ENCODE measurements around the gene METTL4.
"Not testable (repeated sequence)": the region's sequence is repeated elsewhere in the genome, so short reads cannot be mapped to it uniquely, and the experiment has no call there.

Gene METTL4

GRCh38 chr18:2559249-2559648 is 12.1 kb downstream of the METTL4 start:
- DNase-seq = no peak

DNA sequence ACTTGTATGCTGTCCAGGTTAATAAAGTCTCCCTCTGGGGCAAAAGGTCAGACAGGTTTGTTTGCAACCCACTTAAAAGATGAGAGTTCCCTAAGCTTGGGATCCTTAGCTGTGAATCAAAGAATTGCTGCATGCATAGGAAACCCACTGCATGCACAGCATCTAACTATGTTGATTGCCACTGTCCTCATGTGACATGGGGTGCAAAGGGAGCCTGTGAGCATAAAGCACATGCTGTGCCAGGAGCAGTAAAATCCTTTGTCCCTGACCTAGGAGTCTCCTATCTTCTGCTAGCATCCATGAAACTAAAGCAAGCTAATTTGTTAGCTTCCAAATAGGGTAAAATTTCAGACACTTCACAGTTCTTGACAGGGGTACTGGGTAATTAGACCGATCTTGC is 13.8 kb downstream of the METTL4 start:
- DNase-seq = no peak

GRCh38 chr18:2555895-2556294 is 15.4 kb downstream of the METTL4 start:
- DNase-seq = no peak

GRCh38 chr18:2554696-2555095 is 16.6 kb downstream of the METTL4 start:
- no peak for DNase-seq

- no peak for DNase-seq
Observed at GRCh38 chr18:2551425-2551824, 19.9 kb downstream of the METTL4 start.

GRCh38 chr18:2549462-2549861 is 21.8 kb downstream of the METTL4 start:
- no peak for DNase-seq

DNA sequence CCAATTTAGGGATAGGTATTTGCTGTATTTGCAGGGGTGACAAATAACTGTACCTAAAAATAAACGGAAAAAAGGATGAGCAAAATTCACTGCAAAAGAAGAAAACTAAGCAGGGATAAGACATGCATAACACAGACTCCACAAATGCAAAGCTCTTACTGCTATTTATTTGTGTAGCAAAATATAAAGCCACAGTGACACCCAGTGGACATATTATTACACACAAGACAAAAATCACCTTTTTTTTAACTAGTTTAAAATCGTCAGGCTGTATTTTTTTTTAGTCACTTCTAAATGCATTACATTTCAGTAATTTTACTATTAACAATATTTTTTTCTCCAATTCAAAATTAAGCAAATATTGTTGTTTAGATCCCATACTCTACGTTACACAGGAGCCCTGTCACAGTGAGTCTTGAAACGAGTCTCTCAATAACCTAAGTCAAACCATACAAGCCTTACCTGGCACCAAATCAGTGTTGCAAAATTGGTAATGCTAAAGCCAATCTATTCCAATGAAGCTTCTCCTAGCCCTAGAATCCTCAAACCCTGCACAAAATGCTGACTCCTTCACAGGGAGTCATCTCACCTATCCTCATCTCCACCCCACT is 23.7 kb downstream of the METTL4 start:
- no peak for DNase-seq

DNA sequence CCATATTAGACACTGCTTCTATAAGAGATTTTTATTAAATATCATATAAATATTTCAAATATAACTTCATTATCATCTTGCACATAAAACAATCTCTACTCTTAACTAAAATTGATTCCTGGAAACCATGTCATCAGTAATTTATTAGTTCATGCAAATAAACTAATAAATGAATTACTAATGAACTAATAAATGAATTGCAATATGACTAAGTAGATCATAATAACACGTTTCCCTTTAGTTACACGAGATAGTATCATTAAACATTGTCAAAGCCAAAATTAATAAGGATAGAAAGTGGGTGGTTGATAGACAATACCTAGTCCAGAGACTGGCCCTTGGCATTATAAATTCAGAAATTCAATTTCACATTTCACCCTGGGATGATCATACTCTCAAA is 26.1 kb downstream of the METTL4 start:
- DNase-seq = no peak

DNA sequence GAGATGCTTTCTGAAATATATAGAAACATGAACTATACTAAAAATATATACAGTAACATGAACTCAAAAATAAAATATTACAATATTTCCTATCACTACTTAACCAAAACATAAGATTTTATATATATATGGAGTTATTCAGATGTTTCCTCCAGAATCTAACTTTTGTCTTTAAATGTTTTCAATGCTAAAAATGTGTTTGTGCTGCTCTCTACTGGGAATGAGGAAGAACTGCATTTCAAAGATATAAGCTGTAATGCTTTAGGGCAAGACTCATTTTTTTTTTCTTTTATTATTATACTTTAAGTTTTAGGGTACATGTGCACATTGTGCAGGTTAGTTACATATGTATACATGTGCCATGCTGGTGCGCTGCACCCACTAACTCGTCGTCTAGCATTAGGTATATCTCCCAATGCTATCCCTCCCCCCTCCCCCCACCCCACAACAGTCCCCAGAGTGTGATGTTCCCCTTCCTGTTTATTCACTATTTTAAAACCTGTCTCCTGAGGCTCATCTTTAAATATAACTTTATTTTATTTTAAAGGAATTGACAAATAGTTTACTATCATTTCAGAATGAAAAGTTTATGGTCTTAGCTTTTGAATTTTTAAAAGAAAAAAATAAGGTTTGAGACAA is 29.3 kb downstream of the METTL4 start:
- DNase-seq = not testable (repeated sequence)

DNA sequence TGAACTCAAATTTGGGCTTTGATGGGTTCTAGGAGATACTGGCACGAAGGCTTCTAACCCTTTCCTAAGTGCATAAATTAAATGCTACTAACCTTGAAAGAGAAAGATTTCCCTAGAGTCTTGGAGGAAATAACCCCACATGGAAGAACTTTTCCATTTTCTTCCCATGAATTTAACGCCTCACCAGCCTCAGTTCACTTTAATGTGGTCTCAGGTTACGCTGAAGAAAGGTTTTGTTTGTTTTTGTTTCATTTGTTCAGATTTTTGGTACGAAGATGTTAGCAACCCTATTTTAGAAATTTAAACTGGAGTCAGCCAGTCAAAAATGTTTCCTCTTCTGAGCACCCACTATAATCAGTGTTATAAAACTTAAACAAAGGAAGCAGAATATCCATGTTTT is 30.7 kb downstream of the METTL4 start:
- no peak for DNase-seq

DNA sequence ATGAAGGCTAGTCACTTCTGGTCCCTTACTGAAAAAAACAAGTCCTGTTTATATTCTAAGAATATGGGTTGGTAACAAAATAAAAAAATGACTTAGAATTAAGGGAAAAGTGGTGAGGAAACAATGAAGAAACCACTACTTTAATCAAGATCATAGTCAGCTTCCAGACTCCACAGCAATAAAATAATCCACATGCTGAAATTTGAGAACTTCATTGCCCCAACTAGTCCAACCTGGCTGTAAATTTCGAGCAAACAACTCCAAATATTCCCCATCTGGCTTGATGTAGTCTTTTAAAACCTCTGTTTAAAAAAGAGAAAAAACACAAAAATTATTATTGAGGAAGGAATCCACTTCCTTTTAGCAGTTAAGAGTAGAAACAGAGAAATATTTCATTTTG is 32.5 kb downstream of the METTL4 start:
- no peak for DNase-seq

- no peak for DNase-seq
Observed at GRCh38 chr18:2538236-2538635, 33.1 kb downstream of the METTL4 start.

GRCh38 chr18:2537296-2537695 is 34.0 kb downstream of the METTL4 start:
- DNase-seq = no peak

- DNase-seq = no peak
Observed at GRCh38 chr18:2536493-2536892, 34.8 kb downstream of the METTL4 start.

- no peak for DNase-seq
Observed at GRCh38 chr18:2536063-2536462, 35.2 kb downstream of the METTL4 start.

DNA sequence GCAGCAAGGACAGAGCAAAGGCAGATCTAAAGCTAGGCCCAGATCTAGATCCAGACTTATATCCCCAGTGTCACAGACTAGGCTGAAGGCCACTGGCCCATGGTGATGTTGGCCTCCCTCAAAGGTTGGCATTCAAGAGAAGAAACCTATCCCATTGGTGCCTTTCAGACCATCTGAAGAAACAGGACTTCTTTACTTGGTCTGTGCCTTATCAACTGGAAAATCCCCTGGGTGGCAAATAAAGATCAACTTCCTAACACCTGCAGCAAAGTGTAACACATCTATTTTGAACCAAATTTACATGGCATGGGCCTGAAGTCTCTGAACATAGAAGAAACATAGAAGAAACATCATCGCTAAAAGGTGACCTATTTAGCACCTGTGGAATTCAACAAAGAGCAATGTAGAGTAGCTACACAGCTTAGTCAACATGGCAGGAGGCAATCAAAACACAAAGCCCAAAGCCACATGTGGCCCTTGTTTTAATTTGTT is 35.8 kb downstream of the METTL4 start:
- DNase-seq = no peak

GRCh38 chr18:2534906-2535305 is 36.4 kb downstream of the METTL4 start:
- DNase-seq = no peak

- DNase-seq = no peak
Observed at GRCh38 chr18:2532797-2533196, 38.5 kb downstream of the METTL4 start.

DNA sequence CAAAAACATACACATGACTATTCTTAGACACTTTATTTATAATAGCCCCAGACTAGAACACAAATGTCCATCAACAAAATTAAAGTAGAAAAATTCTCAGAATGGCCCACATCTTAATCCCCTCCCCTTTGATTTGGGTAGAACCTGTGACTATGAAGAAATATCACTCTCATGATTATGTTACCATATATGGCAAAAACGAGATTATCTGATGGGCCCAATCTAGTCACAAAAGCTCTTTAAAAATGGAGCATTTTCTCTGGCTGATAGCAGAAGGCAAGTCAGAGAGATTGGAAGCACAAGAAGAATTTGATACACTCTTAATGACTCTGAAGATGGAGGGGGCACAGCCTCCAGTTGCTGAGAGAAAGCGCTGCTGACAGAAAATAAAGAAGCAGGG is 39.6 kb downstream of the METTL4 start:
- DNase-seq = no peak

DNA sequence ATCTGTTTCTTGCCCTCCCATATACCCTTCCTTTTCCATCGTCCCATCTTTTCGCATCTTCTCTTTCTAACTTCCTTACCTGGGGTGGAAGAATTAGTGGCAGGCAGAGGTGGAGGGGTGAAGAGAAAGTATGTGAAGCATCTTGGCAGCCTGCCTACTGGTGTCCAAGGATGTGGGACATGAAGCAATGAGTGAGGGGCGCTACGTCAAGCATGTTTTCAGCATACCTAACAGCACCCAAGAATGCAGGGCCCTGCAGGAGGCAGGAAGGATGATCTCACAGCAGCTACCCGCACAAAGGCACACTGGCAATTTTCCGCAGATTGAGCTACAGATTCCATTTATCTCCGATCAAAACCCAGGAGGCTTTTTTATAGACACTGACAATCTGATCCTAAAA is 42.2 kb downstream of the METTL4 start:
- no peak for DNase-seq

- no peak for DNase-seq
Observed at GRCh38 chr18:2526329-2526728, 45.0 kb downstream of the METTL4 start.

DNA sequence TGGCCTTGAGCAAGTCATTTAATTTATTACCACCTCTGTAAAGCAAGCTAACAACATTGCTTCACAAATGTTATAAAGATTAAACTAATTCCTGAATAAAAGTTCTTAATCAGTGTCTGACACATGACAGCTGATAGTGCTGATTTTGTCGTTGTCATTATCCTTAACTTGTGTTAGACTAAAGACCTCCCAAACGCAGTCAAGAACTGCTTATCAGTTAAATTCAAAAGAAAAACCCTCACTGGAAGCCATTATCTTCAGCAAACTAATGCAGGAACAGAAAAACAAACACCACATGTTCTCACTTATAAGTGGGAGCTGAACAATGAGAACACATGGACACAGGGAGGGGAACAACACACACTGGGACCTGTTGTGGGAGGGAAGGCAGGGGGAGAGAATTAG is 46.5 kb downstream of the METTL4 start:
- not testable (repeated sequence) for DNase-seq

- DNase-seq = no peak
Observed at GRCh38 chr18:2522112-2522511, 49.2 kb downstream of the METTL4 start.

- DNase-seq = no peak
Observed at GRCh38 chr18:2518473-2518872, 52.8 kb downstream of the METTL4 start.
